Skeletal muscle cell (primary cell): ENCODE measurements around the gene RFPL1.
A peak's percentile ranks its signal among the peaks of the same experiment; 100 is the strongest.
"Not testable (repeated sequence)": the region's sequence is repeated elsewhere in the genome, so short reads cannot be mapped to it uniquely, and the experiment has no call there.

ENCODE experiments used
- DNase-seq: peaks from one replicate; pipeline ENCODE4 v3.0.0-alpha.2; 2010; ENCODE audit warnings: low read depth
- H3K4me3 ChIP-seq: 2 replicates; pipeline ENCODE4 v1.5.1; 2011; ENCODE audit warnings: low read depth, mild to moderate bottlenecking, control low read depth, low read length, moderate library complexity

Gene RFPL1

GRCh38 chr22:29473001-29473400 lies 34.6 kb downstream of the RFPL1 start:
- no peak overlapping the region for H3K4me3 ChIP-seq
- DNase-seq = no peak

- no peak overlapping the region for H3K4me3 ChIP-seq
- no peak for DNase-seq
Observed at GRCh38 chr22:29475550-29475949, 37.2 kb downstream of the RFPL1 start.

GRCh38 chr22:29476116-29476515 lies 37.7 kb downstream of the RFPL1 start:
- no peak for DNase-seq
- H3K4me3 ChIP-seq = no peak overlapping the region

DNA sequence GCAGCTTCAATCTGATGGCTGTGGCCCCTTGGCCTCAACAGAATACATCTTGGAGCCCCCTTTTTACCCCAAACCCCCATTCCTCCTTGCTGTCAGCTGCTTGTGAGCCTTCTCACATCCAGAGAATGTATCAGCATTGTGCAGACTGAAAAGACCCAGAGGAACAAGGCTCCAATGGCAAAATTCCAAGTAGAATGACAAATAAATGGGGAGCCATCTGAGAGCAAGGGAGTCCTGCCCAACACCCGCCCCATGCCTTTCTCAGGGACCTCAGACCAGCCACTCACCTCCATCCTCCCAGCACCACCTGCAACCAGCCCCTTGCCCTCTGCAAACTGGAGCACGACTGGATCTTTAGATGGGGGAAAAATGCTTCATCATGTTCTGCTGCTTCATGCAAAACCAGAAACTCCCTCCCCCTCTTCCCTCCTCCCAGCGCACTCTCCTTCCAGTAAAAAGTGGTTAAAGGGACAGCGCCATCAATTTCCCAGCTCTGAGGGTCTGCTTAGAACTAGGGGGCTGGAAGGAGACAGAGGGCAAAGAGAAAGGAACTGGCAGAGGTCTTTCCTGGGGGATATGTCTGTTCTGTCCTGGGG lies 39.4 kb downstream of the RFPL1 start:
- no peak for DNase-seq
- no peak overlapping the region for H3K4me3 ChIP-seq

GRCh38 chr22:29478326-29479276 lies 40.2 kb downstream of the RFPL1 start:
- no peak overlapping the region for H3K4me3 ChIP-seq

GRCh38 chr22:29479417-29480261 lies 41.3 kb downstream of the RFPL1 start, which contains the start of gene NEFH:
Gene NEFH (plus strand): TSS chr22:29480218. CDS start chr22:29480263, 45 bp downstream.
- DNase-seq = no peak
- peak within 1 kb of the TSS; percentile 48 for H3K4me3 ChIP-seq

More at GRCh38 chr22:29478326-29479276, 40.2 kb downstream of the RFPL1 start:
- no peak for DNase-seq

GRCh38 chr22:29480262-29480511 lies 41.8 kb downstream of the RFPL1 start:
- H3K4me3 ChIP-seq = peak overlapping the region; percentile 48
- no peak for DNase-seq

DNA sequence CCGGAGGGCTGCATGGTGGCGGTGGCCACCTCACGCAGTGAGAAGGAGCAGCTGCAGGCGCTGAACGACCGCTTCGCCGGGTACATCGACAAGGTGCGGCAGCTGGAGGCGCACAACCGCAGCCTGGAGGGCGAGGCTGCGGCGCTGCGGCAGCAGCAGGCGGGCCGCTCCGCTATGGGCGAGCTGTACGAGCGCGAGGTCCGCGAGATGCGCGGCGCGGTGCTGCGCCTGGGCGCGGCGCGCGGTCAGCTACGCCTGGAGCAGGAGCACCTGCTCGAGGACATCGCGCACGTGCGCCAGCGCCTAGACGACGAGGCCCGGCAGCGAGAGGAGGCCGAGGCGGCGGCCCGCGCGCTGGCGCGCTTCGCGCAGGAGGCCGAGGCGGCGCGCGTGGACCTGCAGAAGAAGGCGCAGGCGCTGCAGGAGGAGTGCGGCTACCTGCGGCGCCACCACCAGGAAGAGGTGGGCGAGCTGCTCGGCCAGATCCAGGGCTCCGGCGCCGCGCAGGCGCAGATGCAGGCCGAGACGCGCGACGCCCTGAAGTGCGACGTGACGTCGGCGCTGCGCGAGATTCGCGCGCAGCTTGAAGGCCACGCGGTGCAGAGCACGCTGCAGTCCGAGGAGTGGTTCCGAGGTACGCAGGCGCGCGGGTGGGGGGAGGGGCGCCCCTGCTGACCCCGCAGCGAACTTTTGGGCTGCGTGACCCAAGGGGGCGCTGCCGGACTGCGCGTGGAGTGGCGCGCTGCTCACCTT lies 42.3 kb downstream of the RFPL1 start:
- H3K4me3 ChIP-seq = peak overlapping the region; percentile 48
- peak; percentile 35 for DNase-seq

DNA sequence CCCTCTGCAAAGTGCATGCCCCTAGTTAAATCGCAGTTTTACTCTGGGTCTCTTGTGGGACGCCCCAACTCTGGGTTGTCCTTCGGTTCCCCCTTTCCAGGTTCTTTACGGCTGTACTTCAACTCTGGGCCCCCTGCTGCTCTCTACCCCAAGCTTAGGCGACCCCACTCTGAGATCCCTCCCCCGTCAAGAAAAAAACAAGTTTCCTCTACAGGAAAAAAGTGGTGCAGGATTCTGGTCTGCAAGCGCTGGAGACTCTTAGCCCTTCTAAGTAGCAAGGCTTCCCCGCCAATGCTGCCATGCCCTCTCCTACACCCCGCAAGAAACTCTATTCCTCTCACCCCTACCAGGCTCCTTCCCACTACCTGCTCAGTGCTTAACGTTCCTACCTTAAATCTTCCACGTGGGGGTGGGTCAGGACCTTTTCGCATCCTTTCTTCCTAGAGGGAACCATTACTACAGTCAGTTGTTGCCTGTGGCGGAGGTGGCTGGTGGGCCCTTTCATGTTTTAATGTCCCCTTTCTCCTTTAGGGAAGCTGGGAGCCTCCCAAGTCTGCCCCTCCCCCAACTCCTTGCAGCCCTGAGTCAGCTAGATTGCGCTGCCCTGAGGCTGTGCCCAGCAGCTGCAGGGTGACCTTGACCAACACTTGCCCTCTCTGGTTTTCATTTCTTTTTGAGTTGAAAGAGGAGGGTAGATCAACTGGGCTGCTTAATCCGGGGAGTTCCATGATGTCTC lies 43.0 kb downstream of the RFPL1 start:
- peak overlapping the region; percentile 48 for H3K4me3 ChIP-seq

DNA sequence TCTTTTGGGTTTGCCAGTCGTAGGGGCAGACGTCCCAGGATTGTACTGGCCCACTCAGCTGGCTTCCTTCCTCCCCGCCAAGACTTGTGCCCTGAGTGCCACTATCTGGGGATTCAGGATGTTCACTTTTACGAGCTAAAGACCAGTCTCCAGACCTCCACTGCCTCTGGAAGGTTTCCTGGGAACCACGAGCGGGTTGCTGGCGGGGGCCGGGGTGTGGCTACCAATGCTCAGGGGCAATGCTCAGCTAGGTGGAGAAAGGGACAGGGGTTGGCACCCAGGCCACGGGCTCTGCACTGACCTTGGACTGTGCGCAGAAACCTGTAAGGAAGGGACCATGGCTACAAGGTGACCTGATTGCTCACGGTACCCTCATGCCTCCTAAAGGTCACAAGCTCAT lies 43.9 kb downstream of the RFPL1 start:
- H3K4me3 ChIP-seq = no peak overlapping the region
- no peak for DNase-seq

More for the DNA sequence above, 43.0 kb downstream of the RFPL1 start:
- no peak for DNase-seq

DNA sequence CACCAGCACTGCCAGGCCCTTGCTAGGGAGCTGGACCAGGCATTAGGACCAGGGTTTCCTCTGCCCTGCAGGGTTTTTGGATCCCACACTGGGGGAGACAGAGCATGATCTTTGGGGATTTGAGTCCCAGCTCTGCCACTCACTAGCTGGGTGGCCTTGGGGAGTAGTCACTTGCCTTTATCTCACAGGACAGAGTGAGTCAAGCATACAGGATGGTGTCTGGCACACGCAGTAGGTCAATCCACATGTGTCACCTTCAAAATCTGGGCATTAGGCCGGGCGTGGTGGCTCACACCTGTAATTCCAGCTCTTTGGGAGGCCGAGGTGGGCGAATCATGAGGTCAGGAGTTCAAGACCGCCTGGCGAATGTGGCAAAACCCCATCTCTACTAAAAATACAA lies 44.3 kb downstream of the RFPL1 start:
- DNase-seq = no peak

DNA sequence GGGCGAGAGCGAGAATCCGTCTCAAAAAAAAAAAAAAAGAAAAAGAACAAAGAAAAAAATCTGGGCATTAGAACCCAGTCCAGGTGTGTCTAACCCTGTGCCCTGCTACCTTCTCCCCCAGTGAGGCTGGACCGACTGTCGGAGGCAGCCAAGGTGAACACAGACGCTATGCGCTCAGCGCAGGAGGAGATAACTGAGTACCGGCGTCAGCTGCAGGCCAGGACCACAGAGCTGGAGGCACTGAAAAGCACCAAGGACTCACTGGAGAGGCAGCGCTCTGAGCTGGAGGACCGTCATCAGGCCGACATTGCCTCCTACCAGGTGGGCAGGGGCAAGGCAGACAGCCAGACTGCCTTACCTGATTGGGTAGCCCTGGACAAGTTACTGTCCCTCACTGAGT lies 44.9 kb downstream of the RFPL1 start:
- DNase-seq = no peak
- H3K4me3 ChIP-seq = no peak overlapping the region

More for the DNA sequence above, 44.3 kb downstream of the RFPL1 start:
- H3K4me3 ChIP-seq = no peak overlapping the region

GRCh38 chr22:29484642-29485041 lies 46.3 kb downstream of the RFPL1 start:
- no peak for DNase-seq
- H3K4me3 ChIP-seq = no peak overlapping the region

GRCh38 chr22:29485448-29485847 lies 47.1 kb downstream of the RFPL1 start:
- no peak overlapping the region for H3K4me3 ChIP-seq
- DNase-seq = no peak

- no peak for DNase-seq
Observed at GRCh38 chr22:29487426-29487986, 49.1 kb downstream of the RFPL1 start.

GRCh38 chr22:29489127-29489780 lies 50.9 kb downstream of the RFPL1 start:
- H3K4me3 ChIP-seq, DNase-seq: not testable (repeated sequence)

More at GRCh38 chr22:29487426-29487986, 49.1 kb downstream of the RFPL1 start:
- no peak overlapping the region for H3K4me3 ChIP-seq

DNA sequence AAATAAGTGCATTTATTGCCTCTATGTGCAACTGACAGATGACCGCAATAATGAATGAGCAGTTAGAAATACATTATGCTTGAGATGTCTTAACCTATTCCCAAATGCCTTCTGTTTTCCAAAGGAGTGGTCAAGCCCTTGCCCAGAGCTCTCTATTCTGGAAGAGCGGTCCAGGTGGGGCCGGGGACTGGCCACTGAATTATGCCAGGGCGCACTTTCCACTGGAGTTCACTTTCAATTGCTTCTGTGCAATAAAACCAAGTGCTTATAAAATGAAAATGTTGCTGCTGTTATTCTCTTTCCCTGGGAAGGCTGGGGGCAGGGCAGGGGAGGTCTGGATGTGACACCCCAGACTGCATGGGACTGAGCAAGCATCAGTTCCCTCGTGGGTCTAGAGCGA lies 52.6 kb downstream of the RFPL1 start:
- no peak for DNase-seq
- no peak overlapping the region for H3K4me3 ChIP-seq
